T-helper 1 cell treated with Interleukin-12 subunit alpha and Interleukin-12 subunit beta and Interleukin-4 antibody, amounts not matched to agents 30 μg/mL and 1 μg/mL, for 36 hours (primary cell): ENCODE data around the gene SLC23A2.
"Not testable (repeated sequence)": the region's sequence is repeated elsewhere in the genome, so short reads cannot be mapped to it uniquely, and the experiment has no call there.

Experiments
- H3K27ac Mint-ChIP-seq: one replicate; pipeline ENCODE4 v1.8.0; 2021; ENCODE audit warnings: mild to moderate bottlenecking, mixed read lengths
- H3K27me3 Mint-ChIP-seq: one replicate; pipeline ENCODE4 v1.8.0; 2021; ENCODE audit warnings: low read depth, mixed read lengths
- H3K36me3 Mint-ChIP-seq: one replicate; pipeline ENCODE4 v1.8.0; 2021; ENCODE audit warnings: low read depth, mixed read lengths
- H3K4me1 Mint-ChIP-seq: one replicate; pipeline ENCODE4 v1.8.0; 2021; ENCODE audit warnings: low read depth, mixed read lengths
- H3K4me3 Mint-ChIP-seq: one replicate; pipeline ENCODE4 v1.8.0; 2021; ENCODE audit warnings: mild to moderate bottlenecking, moderate library complexity, mixed read lengths
- H3K9me3 Mint-ChIP-seq: one replicate; pipeline ENCODE4 v1.8.0; 2021; ENCODE audit warnings: mixed read lengths

Gene SLC23A2

DNA sequence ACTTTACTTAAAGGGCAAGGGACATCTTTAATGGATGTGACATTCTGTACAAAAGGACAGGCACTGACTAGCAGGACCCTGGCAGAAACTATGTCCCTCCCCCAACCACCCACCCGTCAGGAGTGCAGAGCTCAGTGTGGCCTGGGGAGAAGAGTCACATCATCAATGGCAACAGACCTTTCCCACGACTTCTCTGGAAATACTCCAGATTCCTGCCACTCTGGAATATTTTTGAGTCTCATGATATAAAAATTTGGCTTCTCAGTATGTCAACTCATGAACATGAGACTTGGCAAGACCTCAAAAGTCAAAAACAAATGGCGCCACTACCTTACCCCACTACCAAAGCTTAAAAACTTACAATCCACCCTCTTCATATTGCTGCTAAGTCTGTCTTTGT is 118.3 kb downstream of the SLC23A2 start:
- H3K9me3 Mint-ChIP-seq, result no peaks in the 10 kb centered on the region
- H3K4me3 Mint-ChIP-seq, result no peak overlapping the region
- H3K36me3 Mint-ChIP-seq, result peaks cover 24% of the 10 kb centered on the region
- peaks cover 19% of the 10 kb centered on the region for H3K4me1 Mint-ChIP-seq
- no peaks in the 10 kb centered on the region for H3K27me3 Mint-ChIP-seq
- no peak overlapping the region for H3K27ac Mint-ChIP-seq

GRCh38 chr20:4881006-4881730 is 120.1 kb downstream of the SLC23A2 start:
- H3K9me3 Mint-ChIP-seq, result no peaks in the 10 kb centered on the region
- peaks cover 24% of the 10 kb centered on the region for H3K36me3 Mint-ChIP-seq
- H3K4me3 Mint-ChIP-seq, result no peak overlapping the region
- H3K27me3 Mint-ChIP-seq, result no peaks in the 10 kb centered on the region
- no peak overlapping the region for H3K27ac Mint-ChIP-seq
- H3K4me1 Mint-ChIP-seq, result peaks cover 14% of the 10 kb centered on the region

DNA sequence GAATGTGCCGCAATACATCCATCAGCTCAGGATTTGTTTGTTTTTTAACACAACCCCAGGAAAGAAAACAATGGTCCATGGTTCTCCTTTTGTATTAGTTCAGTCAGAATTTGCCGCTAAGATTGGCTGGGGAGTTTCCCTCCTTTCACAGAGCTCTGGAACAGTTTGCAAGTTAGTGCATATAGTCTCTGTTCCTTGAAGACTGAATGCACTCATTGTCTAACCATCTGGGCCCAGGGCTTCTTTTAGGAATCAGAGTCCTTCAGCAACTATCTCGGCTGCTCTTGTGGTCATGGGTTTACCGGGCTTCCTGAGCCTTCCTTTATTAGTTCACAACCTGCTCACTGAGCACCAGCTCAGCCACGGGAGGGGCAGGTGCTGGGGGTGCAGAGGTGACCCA is 121.3 kb downstream of the SLC23A2 start:
- peaks cover 24% of the 10 kb centered on the region for H3K36me3 Mint-ChIP-seq
- no peak overlapping the region for H3K4me3 Mint-ChIP-seq
- H3K9me3 Mint-ChIP-seq, result no peaks in the 10 kb centered on the region
- H3K27me3 Mint-ChIP-seq, result no peaks in the 10 kb centered on the region
- peak overlapping the region; percentile 42 for H3K27ac Mint-ChIP-seq
- H3K4me1 Mint-ChIP-seq, result peaks cover 10% of the 10 kb centered on the region

DNA sequence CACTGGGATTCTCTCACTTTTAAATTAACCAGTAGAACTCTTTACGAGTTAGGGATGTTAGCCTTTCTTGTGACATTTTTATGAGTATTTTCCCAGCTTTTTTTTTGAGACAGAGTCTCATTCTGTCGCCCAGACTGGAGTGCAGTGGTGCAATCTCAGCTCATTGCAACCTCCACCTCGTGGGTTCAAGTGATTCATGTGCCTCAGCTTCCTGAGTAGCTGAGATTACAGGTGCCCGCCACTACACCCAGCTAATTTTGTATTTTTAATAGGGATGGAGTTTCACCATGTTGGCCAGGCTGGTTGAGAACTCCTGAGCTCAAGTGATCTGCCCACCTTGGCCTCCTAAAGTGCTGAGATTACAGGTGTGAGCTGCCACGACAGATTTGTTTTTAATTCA is 123.2 kb downstream of the SLC23A2 start:
- peaks cover 20% of the 10 kb centered on the region for H3K36me3 Mint-ChIP-seq
- not testable (repeated sequence) for H3K27me3 Mint-ChIP-seq, H3K9me3 Mint-ChIP-seq, H3K4me1 Mint-ChIP-seq, H3K27ac Mint-ChIP-seq, H3K4me3 Mint-ChIP-seq

- H3K27me3 Mint-ChIP-seq, result no peaks in the 10 kb centered on the region
Observed at GRCh38 chr20:4876731-4877130, 124.6 kb downstream of the SLC23A2 start.

DNA sequence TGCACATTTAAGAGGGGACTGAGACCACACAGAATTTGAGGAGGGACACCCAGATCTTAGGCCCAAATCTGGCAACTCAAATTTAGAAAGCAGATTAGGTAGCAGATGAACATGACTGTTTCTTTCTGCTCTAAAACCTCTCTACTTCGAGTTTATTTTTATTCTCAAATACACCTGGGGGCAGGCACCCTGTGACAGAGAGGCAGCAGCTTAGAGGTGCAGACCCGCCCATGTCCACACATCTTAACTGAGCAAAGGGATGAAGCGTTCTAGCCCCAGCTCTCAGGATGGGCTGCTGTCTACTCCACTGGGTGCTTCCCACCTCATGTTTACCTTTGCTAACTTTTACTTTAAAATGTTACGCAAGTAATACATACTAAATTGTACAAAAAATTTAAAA is 125.0 kb downstream of the SLC23A2 start:
- no peak overlapping the region for H3K4me3 Mint-ChIP-seq
- no peak overlapping the region for H3K27ac Mint-ChIP-seq
- no peaks in the 10 kb centered on the region for H3K27me3 Mint-ChIP-seq
- H3K4me1 Mint-ChIP-seq, result peaks cover 10% of the 10 kb centered on the region
- H3K36me3 Mint-ChIP-seq, result peaks cover 22% of the 10 kb centered on the region
- no peaks in the 10 kb centered on the region for H3K9me3 Mint-ChIP-seq

More at GRCh38 chr20:4876731-4877130, 124.6 kb downstream of the SLC23A2 start:
- Mint-ChIP-seq H3K4me1 (peaks cover 10% of the 10 kb centered on the region), H3K9me3 (no peaks in the 10 kb centered on the region), H3K4me3 (no peak overlapping the region), H3K36me3 (peaks cover 22% of the 10 kb centered on the region), H3K27ac (no peak overlapping the region)

DNA sequence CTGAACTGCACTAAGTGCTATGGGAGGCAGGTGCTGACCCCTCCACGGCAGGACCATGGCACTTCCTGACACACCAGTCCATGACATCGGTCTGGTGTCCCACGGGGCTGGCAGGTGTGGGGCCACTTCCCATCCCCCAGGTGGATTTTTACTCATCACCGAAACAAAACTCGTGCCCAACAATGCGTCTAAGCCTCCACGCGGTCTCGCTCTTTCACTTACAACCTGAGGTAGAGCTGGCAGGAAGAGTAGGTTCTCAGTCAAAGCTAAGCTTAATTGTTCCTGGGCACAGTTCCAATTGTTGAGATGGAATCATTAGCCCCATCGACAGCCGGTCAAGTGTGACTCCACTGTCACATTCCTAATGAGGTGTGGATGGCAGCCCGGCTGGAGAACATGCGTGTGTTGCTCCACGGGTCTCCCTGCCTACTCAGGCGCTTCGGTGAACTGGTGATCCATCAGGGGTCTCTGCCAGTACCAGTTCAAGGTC is 125.7 kb downstream of the SLC23A2 start:
- Mint-ChIP-seq H3K36me3 (peaks cover 16% of the 10 kb centered on the region), H3K4me3 (no peak overlapping the region), H3K27me3 (no peaks in the 10 kb centered on the region), H3K4me1 (peaks cover 5% of the 10 kb centered on the region), H3K9me3 (no peaks in the 10 kb centered on the region), H3K27ac (no peak overlapping the region)

DNA sequence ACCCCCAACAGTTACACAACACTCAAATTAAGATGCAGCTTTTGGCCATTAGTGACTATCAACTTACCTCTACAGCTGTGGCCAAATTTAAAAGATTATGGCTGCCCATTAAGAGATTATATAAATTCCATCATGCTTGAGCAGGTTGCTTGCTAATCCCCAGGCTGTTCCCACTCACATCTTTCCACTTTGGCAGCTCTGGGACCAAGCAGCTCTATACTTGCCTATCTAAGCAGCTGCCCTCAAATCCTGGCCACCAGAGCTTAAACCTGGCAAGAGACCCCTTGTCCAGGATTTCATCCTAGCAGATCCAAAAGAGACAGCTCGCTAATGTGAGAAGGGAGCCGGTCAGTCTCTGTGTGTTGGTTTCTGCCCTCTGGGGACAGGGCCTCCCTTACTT is 127.9 kb downstream of the SLC23A2 start:
- H3K4me1 Mint-ChIP-seq, result peaks cover 12% of the 10 kb centered on the region
- H3K9me3 Mint-ChIP-seq, result no peaks in the 10 kb centered on the region
- peaks cover 11% of the 10 kb centered on the region for H3K36me3 Mint-ChIP-seq
- H3K27ac Mint-ChIP-seq, result no peak overlapping the region
- H3K27me3 Mint-ChIP-seq, result no peaks in the 10 kb centered on the region
- no peak overlapping the region for H3K4me3 Mint-ChIP-seq

DNA sequence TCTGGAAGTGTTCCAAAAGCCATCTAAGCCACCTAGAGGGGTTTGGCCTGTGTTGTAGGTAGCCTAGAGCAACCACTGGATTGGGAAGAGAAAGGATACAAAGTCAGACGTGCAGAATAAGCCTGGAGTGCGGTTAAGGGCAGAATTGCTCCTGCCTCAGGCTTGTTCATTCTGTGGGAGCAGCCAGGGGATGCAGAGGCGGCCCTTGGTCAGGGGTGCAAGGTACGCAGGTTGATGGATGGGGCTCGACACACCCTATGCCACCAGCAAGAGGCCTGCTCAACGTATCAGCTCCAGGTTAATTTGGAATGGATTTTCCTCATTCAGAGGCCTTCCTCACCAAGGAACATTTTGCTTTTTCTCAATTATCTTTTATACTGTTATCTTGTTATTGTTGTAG is 129.8 kb downstream of the SLC23A2 start:
- Mint-ChIP-seq H3K4me3 (no peak overlapping the region), H3K9me3 (no peaks in the 10 kb centered on the region), H3K36me3 (peaks cover 17% of the 10 kb centered on the region), H3K4me1 (peaks cover 13% of the 10 kb centered on the region), H3K27me3 (no peaks in the 10 kb centered on the region), H3K27ac (no peak overlapping the region)

DNA sequence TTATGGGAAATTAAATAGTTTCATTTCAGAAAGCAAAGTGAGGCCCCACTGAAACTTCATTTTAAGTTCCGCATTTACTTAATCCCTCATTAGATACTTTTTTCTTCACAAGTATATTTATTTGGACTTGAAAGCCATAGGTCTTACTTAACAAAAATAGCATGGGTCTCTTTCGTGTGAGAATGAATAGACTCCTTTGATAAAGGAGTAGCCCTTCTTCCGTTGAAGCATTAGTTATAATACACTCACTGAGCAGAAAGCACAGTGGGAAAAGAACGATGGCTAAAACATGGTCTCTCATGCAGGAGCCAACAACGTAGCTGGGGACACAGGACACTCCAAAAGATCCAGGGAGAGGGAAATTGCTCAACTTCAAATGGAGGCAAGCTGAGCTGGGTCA is 130.4 kb downstream of the SLC23A2 start:
- H3K4me3 Mint-ChIP-seq, result no peak overlapping the region
- H3K36me3 Mint-ChIP-seq, result peaks cover 17% of the 10 kb centered on the region
- no peak overlapping the region for H3K27ac Mint-ChIP-seq
- peaks cover 13% of the 10 kb centered on the region for H3K4me1 Mint-ChIP-seq
- no peaks in the 10 kb centered on the region for H3K27me3 Mint-ChIP-seq
- H3K9me3 Mint-ChIP-seq, result no peaks in the 10 kb centered on the region

- no peak overlapping the region for H3K4me3 Mint-ChIP-seq
- H3K9me3 Mint-ChIP-seq, result no peaks in the 10 kb centered on the region
- H3K27ac Mint-ChIP-seq, result no peak overlapping the region
- peaks cover 13% of the 10 kb centered on the region for H3K4me1 Mint-ChIP-seq
- peaks cover 22% of the 10 kb centered on the region for H3K36me3 Mint-ChIP-seq
- no peaks in the 10 kb centered on the region for H3K27me3 Mint-ChIP-seq
Observed at GRCh38 chr20:4869290-4870193, 131.8 kb downstream of the SLC23A2 start.

DNA sequence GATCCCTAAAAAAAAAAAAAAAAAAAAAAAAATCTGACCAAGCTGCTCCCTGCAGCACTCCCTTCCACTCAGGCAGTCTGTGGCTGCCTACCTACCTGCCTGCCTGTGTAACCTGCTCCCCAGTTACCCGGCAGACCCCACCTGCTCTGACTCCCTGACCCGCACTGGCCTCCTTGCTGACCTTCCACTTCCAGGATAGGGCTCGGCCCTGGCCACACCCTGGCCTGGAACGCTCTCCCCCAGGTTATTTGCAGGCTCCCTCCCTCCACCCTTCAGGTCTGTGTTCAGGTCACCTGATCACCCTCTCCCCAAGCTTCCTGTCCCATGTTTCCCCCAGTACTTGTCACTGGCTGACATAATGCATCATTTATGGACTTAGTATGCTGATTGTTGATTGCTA is 134.3 kb downstream of the SLC23A2 start:
- Mint-ChIP-seq H3K27ac (no peak overlapping the region), H3K27me3 (no peaks in the 10 kb centered on the region), H3K4me3 (no peak overlapping the region), H3K36me3 (peaks cover 20% of the 10 kb centered on the region), H3K4me1 (peaks cover 13% of the 10 kb centered on the region), H3K9me3 (no peaks in the 10 kb centered on the region)

DNA sequence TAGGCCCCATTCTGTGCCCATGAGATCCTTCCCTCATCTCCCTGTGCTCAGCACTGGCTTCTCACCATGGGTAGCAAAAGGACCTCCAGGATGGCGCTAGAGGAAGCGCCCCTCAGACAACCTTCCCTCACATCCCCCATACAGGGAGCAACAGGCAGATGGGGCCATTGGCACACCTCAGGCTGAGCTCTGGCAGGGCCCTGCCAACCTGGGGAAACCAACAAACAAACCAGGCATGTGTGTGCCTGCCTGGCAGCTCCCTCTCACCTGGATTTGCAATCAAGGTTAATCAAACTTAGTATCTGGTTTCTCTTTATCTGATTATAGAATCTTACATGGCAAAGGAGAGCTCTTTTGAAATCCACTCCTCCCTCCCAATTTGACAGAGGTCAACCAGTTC is 134.9 kb downstream of the SLC23A2 start:
- Mint-ChIP-seq H3K4me1 (peaks cover 13% of the 10 kb centered on the region), H3K36me3 (peaks cover 26% of the 10 kb centered on the region), H3K4me3 (no peak overlapping the region), H3K27ac (no peak overlapping the region), H3K27me3 (no peaks in the 10 kb centered on the region), H3K9me3 (no peaks in the 10 kb centered on the region)

DNA sequence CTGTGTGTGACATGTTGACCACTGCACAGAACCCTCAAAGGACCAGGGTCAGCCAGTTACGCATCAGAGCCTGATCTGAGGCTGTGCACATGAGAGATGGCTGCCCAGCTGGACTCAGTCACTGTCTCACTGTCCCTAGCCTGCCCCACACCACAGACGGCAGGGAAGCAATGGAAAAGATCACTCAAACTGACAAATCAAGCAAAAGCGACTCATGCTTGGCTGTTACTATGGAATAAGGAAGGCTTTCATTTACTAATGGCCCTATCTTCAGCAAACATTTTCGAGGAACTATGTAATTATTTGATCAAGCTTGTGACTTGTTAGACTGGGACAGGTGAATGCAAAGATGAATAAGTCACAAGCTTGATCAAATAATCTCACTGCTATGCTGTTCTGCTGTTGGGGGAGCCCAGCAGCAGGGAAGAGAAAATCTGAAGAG is 137.0 kb downstream of the SLC23A2 start:
- Mint-ChIP-seq H3K4me1 (peaks cover 4% of the 10 kb centered on the region), H3K4me3 (no peak overlapping the region), H3K27me3 (no peaks in the 10 kb centered on the region), H3K9me3 (no peaks in the 10 kb centered on the region), H3K36me3 (peaks cover 29% of the 10 kb centered on the region), H3K27ac (no peak overlapping the region)

DNA sequence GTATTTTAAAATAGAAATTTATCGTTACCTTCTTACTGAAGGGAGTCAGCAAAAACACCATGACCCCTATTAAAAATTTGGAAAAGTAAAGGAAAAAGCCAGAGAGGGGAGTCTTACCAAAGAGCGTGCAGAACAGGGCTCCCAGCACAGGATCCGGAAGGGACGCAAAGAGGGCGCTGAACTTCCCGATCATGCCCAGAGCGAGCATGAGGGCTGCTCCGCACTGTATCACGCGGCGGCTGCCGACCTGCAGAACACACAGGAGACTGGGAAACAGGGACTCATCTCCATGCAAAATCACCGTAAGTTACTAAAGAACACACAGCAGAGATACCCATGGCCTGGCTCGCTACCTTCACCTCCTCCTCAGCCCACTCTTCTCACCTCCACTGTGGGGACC is 138.6 kb downstream of the SLC23A2 start:
- no peaks in the 10 kb centered on the region for H3K9me3 Mint-ChIP-seq
- no peak overlapping the region for H3K4me3 Mint-ChIP-seq
- no peaks in the 10 kb centered on the region for H3K27me3 Mint-ChIP-seq
- H3K4me1 Mint-ChIP-seq, result peaks cover 2% of the 10 kb centered on the region
- H3K27ac Mint-ChIP-seq, result no peak overlapping the region
- peaks cover 37% of the 10 kb centered on the region for H3K36me3 Mint-ChIP-seq
